Fibroblast of lung (primary cell): ENCODE measurements around the gene SLIT3.

Experiments used
- EZH2 ChIP-seq: IDR thresholded peaks from 2 replicates; pipeline ENCODE4 v1.5.1; 2012; ENCODE audit warnings: low read length, control low read depth, mild to moderate bottlenecking; ENCODE audit errors: missing control alignments
- TF ChIP-seq, protein P1 (sequence below), 2 donors: IDR thresholded peaks in 1 of 2; conservative IDR thresholded peaks in 1 of 2; 1 replicate in 1 of 2; 2 replicates in 1 of 2; pipeline ENCODE4 v1.5.1; 2011 to 2012; ENCODE audit warnings: low read length in 2 of 2, control low read depth in 1 of 2, inconsistent platforms in 1 of 2, low read depth in 1 of 2, mild to moderate bottlenecking in 1 of 2

- TF ChIP-seq, protein P1, sequence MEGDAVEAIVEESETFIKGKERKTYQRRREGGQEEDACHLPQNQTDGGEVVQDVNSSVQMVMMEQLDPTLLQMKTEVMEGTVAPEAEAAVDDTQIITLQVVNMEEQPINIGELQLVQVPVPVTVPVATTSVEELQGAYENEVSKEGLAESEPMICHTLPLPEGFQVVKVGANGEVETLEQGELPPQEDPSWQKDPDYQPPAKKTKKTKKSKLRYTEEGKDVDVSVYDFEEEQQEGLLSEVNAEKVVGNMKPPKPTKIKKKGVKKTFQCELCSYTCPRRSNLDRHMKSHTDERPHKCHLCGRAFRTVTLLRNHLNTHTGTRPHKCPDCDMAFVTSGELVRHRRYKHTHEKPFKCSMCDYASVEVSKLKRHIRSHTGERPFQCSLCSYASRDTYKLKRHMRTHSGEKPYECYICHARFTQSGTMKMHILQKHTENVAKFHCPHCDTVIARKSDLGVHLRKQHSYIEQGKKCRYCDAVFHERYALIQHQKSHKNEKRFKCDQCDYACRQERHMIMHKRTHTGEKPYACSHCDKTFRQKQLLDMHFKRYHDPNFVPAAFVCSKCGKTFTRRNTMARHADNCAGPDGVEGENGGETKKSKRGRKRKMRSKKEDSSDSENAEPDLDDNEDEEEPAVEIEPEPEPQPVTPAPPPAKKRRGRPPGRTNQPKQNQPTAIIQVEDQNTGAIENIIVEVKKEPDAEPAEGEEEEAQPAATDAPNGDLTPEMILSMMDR (conservative IDR thresholded peaks at IDR 0.05 in 1 of 2, IDR thresholded peaks at IDR 0.05 in 1 of 2; ENCODE audit: low read depth in 1 of 2, low read length in 2 of 2) = no peak
- TF ChIP-seq EZH2 = no peak
Measured at GRCh38 chr5:168837852-168838251, 463.1 kb downstream of the SLIT3 start.
